Activated naive CD4-positive, alpha-beta T cell treated with Interleukin-2 at 50 U/mL for 16 hours (primary cell): ENCODE results near the gene PLS3.
"Not testable (repeated sequence)": the region's sequence is repeated elsewhere in the genome, so short reads cannot be mapped to it uniquely, and the experiment has no call there.

ENCODE experiments used
- DNase-seq: peaks from one replicate; pipeline ENCODE4 v3.0.0-alpha.2; 2020

PLS3 gene, protein sequence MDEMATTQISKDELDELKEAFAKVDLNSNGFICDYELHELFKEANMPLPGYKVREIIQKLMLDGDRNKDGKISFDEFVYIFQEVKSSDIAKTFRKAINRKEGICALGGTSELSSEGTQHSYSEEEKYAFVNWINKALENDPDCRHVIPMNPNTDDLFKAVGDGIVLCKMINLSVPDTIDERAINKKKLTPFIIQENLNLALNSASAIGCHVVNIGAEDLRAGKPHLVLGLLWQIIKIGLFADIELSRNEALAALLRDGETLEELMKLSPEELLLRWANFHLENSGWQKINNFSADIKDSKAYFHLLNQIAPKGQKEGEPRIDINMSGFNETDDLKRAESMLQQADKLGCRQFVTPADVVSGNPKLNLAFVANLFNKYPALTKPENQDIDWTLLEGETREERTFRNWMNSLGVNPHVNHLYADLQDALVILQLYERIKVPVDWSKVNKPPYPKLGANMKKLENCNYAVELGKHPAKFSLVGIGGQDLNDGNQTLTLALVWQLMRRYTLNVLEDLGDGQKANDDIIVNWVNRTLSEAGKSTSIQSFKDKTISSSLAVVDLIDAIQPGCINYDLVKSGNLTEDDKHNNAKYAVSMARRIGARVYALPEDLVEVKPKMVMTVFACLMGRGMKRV

DNA sequence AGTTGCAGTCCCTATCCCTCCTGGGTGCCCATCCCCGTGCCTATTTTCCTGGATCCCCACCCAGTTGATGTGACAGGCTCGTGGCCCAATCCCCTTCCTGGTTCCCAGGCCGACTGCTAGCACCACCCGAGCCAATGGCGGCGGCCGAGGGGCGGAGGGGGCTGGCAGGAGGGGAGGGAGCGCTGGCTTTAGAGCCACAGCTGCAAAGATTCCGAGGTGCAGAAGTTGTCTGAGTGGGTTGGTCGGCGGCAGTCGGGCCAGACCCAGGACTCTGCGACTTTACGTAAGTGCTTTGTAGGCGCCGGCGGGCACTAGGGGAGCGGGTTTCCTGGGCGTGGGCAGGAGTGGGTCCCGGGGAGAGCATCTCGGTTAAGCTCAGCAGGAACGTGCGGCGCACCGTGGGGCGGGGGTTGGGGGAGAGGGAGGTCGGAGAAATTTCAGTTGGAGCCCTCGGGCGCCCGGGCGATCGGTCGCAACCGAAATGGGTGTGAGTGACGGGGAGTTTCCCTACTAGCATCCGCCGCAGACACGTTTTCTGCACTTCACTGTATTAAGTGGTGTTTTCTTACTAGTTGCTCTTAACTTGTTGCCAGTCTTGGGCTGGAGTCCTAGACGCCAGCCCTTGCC lies at the start of gene PLS3:
Gene PLS3 (plus strand): TSS at position 197 of the 627 bp plus-strand sequence. CDS start 49,077 bp downstream, outside the sequence.
- no peak for DNase-seq

DNA sequence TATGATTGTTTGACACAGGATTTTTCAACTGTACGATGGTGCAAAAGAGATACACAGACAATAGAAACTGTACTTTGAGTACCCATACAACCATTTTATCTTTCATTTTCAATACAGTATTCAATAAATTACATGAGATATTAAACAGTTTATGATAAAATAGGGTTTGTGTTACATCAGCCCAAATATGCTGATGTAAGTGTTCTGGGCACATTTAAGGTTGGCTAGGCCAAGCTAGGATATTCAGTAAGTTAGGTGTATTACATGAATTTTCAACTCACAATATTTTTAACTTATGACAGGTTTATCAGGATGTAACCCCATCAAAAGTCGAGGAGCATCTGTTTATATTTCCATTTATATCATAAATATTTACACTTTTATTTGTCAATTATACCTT lies 42.9 kb upstream of the PLS3 start:
- no peak for DNase-seq

DNA sequence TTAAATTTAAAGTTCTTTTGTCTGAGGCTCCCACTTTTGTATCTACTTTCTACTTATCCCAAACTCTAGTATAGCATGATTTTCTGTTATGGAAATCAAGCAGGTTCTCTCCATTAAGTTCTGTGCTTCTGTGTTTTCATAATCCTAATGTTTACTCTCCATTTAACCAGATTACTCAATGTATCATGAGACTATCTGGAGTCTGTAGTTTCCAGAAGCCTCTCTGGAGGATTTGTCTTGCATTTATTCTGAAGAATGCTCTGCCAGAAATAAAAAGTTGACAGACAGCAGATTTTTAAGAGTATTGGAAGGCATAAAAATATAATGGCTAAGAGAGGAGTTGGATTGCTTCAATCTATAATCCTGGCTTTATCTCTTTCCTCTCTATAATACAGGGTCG lies 39.2 kb upstream of the PLS3 start:
- DNase-seq: no peak

DNA sequence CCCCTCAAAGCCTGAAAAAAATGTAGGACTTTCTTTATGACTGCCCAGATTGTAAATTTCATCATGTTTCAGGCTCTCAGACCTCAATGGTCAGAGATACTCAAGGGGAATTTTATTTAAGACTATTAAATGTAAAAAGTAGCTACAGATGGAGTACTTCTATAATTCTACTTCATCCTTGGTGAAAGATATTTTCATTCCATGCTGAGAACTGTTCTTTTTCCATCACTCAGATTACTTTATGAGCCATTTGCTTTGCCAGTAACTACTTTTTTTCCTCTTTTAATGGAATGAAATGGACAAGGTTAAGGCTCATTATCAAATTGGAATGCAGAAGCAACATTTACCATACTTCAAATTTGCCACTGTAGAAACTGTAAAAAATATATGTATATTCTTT lies 38.0 kb upstream of the PLS3 start:
- no peak for DNase-seq

DNA sequence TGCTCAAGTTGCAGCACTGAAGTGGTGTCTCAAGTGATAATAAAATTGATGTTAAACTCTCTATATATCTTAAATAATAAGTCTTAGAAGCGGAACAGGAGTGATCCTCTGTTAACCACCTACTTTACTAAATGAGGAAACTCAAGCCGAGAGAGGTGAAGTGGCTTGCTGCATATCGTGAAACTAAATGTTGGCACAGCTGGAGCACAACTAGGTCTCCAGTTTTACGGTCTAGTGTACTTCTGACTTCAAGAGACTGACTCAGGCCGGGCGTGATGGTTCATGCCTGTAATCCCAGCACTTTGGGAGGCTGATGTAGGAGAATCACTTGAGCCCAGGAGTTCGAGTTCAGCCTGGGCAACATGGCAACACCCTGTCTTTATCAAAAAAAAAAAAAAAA lies 35.5 kb upstream of the PLS3 start:
- no peak for DNase-seq

DNA sequence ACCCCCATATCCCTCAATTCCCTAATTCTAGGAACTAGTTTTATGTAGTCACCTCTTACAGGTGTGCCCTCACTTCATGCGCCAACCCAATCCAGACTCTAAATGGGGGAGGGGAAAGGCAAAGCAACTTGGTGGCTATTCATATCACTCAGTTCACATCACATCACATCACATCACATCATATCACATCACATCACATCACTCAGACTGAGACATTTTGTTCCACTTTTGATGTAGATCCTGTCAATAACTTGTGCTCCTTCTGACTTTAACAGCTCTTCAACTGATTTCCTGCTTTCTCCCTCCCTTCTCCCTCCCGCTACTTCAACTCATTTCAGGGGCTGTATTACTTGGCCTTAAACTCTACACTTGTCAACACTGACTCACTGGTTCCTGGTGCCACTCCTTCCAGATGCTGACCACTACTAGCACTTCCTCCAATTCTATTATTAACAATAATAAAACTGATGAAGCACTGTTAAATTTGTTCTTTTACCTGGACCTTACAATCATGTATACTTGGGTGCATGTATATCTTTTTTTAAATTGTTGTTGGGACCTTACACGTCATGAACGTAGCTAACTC lies 29.1 kb upstream of the PLS3 start:
- DNase-seq: no peak

DNA sequence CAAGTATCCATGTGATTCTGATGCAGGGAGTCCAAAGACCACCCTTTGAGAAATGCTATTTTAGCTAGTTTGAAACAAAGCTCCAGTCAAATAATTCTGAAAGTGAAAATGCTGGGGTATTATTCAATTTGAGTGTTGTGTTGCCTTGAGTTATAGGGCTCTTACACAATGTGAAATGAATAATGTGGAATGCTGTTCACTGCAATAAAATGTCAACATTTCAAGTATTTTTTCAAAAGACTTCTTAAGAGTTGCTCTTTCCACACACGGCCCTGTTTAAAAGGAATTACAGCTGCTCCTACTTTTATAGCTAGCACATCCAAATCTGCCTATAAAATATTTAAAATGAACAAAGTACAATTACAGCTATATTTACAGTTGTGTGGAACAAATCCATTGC lies 27.5 kb upstream of the PLS3 start:
- no peak for DNase-seq

DNA sequence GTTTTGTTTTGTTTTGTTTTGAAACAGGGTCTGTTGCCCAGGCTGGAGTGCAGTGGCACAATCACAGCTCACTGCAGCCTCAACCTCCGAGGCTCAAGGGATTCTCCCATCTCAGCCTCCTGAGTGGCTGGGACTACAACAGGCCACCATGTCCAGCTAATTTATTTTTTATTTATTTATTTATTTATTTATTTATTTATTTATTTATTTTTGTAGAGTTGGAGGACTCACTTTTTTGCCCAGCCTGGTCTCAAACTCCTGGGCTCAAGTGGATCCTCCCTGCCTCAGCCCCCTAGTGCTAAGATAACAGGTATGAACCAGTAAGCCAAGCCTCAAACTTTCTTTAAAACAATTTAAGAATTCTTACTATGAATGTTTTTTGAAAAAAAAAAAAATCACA lies 26.6 kb upstream of the PLS3 start:
- no peak for DNase-seq

DNA sequence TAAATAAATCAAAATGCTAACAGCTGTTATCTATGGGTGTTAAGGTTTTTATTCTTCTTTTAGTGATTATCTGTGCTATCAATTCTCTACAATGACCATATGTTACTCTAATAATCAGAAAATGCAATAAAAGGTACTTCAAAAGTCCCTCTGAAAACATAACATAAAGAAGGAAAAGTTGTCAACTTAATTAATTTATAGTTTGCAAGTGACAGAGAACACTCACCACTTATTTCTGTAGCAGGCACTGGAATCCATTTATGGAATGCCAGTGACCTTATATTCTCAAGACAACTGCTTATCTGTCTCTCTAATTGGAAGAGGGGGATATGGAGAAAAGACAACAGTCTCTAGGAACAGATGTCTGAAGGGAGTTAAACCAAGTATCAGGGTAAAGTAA lies 25.6 kb upstream of the PLS3 start:
- no peak for DNase-seq

DNA sequence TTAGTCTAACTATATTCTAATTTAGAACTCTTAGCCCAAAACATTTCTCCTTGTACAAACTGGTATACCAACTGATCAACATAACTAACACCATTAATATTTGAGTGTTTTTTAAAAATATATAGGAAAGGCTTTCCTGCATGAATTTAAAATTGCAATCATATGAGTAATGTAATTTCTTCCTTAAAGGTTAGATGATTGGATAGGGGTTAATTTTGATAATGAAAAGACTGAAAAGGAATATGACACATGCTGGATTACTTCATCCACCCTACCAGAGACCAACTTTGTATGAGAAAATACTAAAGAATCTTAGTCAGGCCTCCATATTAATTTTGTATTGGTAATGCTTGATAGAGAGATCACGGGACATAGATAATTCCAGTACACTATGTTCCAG lies 25.1 kb upstream of the PLS3 start:
- DNase-seq: no peak

DNA sequence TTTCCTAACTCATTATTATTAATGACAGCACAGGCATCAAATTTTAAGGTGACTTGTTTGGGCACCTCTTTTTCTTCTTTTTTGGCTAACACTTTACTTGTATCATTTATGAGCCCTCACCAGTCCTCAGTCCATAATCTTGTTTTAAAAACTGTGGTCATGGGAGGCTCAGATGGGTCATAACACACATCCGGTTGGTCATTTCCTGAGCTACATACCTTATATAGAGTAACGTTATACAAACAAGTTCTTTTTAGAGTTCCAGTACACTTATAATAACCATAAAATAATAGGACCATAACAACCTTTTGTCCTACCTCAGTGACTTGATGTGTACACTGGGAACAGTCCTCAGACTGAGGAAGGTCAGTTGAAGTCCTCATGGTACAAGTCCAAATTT lies 21.1 kb upstream of the PLS3 start:
- no peak for DNase-seq

DNA sequence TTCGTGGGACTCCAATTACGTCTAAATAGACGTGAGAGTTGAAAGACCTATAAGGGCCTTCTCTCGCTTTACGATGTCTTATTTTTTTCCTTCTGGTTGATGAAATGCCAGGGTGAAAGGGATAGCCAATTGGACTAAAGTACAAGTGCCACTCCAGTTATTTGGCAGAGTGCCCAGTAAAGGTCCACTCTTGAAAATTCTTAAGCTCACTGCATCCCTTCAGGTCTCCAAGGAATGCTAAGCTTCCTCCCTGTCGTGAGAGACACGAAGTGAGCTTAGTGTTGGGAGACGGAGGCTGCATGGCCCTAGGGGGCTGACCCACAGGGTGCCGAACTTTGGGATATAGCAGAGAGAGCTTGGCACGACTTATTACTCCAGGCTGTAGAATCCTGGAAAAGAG lies 19.9 kb upstream of the PLS3 start:
- DNase-seq: not testable (repeated sequence)

DNA sequence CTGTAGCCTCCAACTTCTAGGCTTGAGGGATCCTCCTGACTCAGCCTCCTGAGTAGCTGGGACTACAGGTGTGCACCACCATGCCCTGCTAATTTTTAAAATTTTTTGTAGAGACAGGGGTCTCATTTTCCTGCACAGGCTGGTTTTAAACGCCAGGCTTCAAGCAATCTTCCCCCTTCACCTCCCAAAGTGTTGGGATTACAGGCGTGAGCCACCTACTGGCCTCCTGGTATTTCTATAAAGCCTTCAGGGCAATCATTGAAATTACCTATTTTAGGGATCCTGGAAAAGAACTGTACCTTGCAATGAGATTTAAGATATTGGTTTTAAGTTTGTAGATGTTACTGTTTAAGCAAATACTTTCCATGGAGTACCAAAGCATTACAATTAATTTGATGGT lies 13.5 kb upstream of the PLS3 start:
- DNase-seq: no peak

DNA sequence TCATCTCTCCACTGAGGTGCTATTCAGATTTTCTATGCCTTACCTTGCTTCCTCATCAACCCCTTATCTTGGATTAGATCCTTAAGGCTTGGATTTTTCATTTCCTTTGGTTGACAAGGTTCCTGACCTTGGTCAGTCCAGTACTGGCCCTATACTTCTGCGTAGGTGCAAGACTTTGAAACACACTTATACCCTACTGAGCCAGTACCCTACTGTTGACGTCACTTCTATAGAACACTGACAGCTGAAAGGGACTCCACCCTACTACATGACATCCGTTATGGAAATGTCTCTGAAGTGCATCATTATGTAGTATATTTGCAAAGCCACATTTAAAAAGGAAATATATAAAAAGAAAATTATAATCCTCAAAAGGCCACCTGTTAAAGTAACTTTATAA lies 12.0 kb upstream of the PLS3 start:
- no peak for DNase-seq

DNA sequence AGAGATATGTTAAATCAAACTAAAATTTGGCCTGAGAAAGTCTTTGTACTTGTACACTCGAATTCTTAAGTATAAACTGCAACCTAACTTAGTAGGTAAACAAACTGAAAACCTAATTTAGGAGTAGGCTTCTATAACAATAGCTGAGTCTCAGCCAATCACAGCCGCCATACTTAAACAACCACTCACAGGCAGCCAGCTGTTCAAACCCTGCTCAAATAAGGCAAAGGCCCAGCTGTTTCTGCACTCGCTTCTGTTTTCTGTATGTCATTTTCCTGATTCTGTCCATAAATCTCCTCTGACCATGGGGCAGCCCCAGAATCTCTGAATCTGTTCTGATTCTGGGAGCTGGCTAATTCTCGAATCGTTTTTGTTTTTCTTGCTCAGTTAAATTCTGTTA lies 7.8 kb upstream of the PLS3 start:
- DNase-seq: no peak

DNA sequence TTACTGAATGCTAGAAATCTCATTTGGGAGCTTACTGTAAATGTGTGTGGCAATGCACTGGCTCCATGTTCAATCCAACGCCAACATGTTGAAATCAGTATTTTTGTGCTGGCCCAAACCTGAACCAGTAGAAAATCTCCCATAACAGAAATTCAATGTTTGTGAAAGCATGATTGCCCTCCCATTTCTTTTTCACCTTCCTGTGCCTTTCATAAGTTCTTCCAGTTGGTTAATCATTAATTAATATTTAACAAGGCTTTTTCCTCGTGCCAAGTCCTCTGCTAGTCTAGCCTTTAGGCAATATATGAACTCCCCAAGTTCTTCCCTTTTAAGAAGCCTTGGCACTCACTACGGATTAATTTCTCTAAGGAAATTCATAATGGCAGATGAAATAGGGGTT lies 1.3 kb upstream of the PLS3 start:
- DNase-seq: no peak

DNA sequence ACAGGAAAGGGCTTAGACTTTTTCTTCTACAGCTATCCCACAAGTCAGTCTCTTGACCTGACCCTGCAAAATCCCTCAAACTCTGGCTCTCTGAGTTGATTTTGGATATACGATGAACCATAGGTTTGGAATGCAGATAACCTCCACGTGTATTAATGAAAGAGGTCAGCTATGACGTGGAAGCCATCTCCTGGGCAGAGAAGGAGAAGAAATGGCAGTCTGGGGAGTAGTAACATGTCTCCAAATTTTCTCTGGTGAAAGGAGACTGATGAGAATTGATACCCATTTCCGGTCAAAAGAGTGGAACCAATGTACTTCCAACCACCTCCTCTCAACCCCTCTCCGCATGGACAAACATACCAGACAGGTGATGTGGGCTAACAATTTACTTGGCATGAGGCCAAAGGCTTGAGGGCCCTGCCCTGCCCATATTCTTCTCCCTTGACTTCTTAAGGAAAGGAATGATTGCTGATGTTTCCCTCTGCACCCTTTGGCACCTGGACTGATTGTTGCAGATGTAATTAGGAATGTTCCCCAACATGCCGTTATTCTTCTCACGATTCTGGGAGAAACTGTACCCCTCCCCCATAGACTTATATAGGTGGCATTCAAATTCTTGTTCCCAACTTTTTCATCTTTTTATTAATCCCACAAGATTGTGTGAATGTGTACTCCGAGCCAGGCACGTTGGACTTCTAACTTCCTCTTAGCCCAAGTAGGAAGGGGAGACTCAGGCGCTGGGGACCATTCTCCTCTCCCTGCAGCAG lies 580 bp upstream of the PLS3 start:
- no peak for DNase-seq

DNA sequence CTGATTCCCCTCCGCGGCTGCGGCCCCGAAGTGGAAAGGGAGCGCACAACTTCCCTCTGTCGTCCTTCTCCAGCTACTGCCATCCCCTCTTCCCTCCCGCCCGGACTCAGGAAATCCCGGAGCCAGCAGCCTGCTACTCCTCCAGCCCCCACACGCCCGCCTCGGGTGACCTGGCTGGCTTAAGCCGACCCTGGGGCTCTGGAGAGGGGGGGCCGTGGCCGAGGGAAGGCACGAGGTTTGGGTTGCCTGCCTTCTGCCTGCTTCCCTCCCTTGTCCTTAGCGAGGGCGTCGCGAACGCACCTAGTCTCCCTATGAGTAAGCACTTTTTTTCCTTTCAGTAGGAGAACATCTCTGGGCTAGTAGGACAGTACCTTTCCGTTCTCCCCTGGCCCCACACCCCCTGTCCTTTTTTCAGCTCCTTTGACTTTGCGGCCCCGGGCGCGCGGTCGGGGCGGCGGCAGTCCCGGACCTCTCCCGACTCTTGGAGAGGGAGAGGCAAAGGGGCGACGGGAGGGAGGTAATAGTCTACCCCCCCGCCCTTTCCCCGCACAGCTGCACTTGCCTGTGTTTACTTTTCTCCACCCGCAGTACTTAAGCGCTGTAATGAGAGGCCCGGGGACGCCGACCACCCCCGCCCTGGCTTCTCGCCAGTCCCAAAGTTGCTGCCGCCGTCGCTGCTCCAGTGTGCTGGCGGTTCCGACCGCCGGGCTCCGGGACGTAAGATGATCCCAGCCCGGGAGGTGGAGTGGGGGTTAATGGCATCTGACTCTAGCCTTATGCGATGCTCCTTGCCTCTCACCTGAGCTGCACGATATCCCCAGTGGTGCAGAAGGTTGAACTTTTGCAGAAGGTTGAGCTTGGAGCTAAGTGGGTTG lies 868 bp downstream of the PLS3 start:
- no peak for DNase-seq

DNA sequence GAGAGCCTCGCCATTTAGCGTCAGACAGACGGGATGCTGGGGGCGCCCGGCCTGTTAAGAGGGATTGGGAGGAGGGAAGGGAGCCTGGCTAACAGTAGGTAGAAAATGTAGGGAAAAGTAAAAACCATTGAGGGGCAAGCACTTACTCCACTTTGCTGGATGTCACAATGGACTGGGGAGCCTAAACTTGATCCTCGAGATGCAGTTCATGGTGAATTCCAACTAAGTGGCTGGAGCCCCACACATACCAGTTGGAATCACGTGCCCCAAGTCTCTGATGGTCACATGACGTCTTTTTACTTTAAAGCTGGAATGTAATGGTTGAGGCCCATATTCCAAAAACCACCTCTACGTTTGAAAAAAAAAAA lies 1.5 kb downstream of the PLS3 start:
- no peak for DNase-seq

DNA sequence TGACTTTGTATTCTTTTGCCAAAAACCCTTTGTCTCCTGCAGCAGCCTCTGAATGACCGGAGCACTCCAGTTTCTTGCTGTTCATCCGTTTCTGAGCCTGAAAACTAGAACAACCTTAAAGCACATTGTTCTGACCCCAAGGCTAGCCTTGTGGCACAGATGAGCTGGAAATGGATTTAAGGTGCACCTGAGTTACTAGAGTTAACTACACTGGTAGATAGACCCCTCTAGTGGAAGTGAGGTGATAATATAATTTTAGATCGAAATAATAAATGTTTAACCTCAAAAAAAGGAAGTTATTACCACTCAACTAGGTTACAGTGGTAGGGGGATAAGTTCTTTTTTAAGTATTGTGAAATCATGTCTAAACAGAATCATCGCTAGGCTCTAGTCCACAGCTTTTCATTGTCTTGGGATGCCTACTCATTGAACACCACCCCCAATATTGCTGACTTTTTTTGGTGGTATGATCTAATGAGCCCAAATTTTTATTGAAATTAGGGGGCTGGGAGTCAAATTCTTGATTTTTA lies 2.7 kb downstream of the PLS3 start:
- DNase-seq: no peak

DNA sequence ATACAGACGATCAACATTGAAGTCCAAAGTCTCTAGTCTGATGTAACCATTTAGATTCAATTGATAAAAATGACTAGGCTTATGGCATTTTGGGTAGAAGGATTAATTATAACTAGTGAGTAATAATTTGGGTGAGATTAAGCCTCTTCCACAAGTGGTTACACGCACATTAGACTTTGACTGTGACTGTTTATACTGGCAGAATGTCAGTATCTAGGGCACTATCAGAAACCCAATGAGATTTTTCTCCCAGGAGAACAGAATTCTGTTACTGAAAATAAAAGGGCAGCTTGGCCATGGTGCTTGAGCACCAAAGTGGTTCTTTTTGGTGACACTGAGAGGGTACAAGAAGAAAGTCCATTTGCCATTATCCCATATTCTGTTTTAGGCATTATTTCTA lies 3.3 kb downstream of the PLS3 start:
- DNase-seq: no peak

DNA sequence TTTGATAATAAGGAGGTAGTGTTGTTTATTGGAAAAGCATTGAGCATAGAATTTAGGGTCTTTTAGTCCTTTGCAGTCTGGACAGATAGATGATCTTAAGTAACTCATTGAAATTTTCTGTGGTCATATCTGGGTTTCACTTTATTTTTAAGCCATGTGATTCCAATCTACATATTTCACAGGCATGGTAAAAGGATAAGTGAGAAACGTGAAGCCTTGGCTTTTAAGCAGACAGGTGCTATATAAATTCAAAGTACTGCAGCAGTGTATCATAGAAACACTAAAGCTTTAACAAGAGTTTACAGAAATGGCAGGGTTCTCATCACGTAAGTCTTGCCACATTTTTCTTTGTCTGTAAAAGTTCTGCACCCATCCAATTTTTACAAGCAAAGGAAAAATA lies 4.9 kb downstream of the PLS3 start:
- no peak for DNase-seq
